ENCODE measurements around the gene CHP1. TPM values are rescaled to one million over a fixed set of nuclear protein-coding genes. Genes with fewer than 3 reads are reported as not detected.

CHP1 gene
- total RNA-seq, 1 experiment from 2014 or later, result 97.7 TPM

GRCh38 chr15:41307679-41308078 is 76.6 kb downstream of the CHP1 start:
- no peaks in the 10 kb centered on the region for H3K79me1 ChIP-seq (ENCODE audit: insufficient read depth, low read depth, low read length, poor library complexity, severe bottlenecking)
- no peaks in the 10 kb centered on the region for H3K9me3 ChIP-seq (ENCODE audit: control insufficient read depth, low read depth, low read length)
- peaks cover 14 to 20% of the 10 kb centered on the region in 2 experiments for H3K4me1 Mint-ChIP-seq
- H3K23ac ChIP-seq (ENCODE audit: insufficient read length, low read depth, low read length), result no peak overlapping the region
- H3K4me1 ChIP-seq (ENCODE audit: insufficient read depth, low read length), result no peaks in the 10 kb centered on the region
- H2BK20ac ChIP-seq (ENCODE audit: low read depth, low read length, poor library complexity, severe bottlenecking), result no peak overlapping the region
- no peak overlapping the region for H2AFZ ChIP-seq (ENCODE audit: low read length)
- no peak overlapping the region for H3K9ac ChIP-seq (ENCODE audit: extremely low read depth, insufficient read length, low read length)
- H3K23me2 ChIP-seq (ENCODE audit: insufficient read length, low read depth, low read length, poor library complexity, severe bottlenecking), result no peaks in the 10 kb centered on the region
- H4K91ac ChIP-seq (ENCODE audit: insufficient read length, low read depth, low read length), result no peak overlapping the region
- no peak for DNase-seq
- no peak overlapping the region for H3K27ac ChIP-seq (ENCODE audit: insufficient read length, low read depth, low read length)
- no peaks in the 10 kb centered on the region for H3K9me3 Mint-ChIP-seq
- no peak overlapping the region for H3K4ac ChIP-seq (ENCODE audit: low read depth, low read length)
- no peak overlapping the region for H4K5ac ChIP-seq (ENCODE audit: insufficient read length, low read depth, low read length)
- no peak overlapping the region for H4K8ac ChIP-seq (replicated peaks; ENCODE audit: insufficient read length, low read depth, low read length)
- H3K36me3 Mint-ChIP-seq (ENCODE audit: insufficient read depth in 1 of 3, low read depth in 3 of 3), result peaks cover 3 to 28% (median 11%) of the 10 kb centered on the region in 3 experiments; a peak in 6 of 7 replicates
- H3K27me3 Mint-ChIP-seq (ENCODE audit: low read depth), result no peaks in the 10 kb centered on the region; the same call in 1 of the 2 replicates
- no peak overlapping the region for H3K4me3 Mint-ChIP-seq
- H4K20me1 ChIP-seq (ENCODE audit: control insufficient read depth, insufficient read depth, insufficient read length), result no peaks in the 10 kb centered on the region
- H3K27me3 ChIP-seq (ENCODE audit: insufficient read depth, low read length), result no peaks in the 10 kb centered on the region
- H3T11ph ChIP-seq (ENCODE audit: low read length), result no peak overlapping the region
- H3K4me2 ChIP-seq (ENCODE audit: insufficient read depth, insufficient read length, low read length), result no peak overlapping the region
- no peak overlapping the region; a peak in 1 of 7 replicates for H3K27ac Mint-ChIP-seq
- H2BK15ac ChIP-seq (ENCODE audit: low read depth, low read length), result no peak overlapping the region
- H3K18ac ChIP-seq (ENCODE audit: insufficient read length, low read depth, low read length), result no peak overlapping the region
- no CpG with 5 or more reads among the region's 5 CpGs for WGBS (ENCODE audit: extremely low coverage, insufficient read length, low lambda C conversion rate)
- no peak overlapping the region for H3K56ac ChIP-seq (ENCODE audit: insufficient read length, low read depth, low read length)
- H2BK120ac ChIP-seq (ENCODE audit: low read depth, low read length, poor library complexity, severe bottlenecking), result no peak overlapping the region
- no peak overlapping the region for H2AK5ac ChIP-seq (ENCODE audit: insufficient read length, low read length)
- TF ChIP-seq, protein P1, sequence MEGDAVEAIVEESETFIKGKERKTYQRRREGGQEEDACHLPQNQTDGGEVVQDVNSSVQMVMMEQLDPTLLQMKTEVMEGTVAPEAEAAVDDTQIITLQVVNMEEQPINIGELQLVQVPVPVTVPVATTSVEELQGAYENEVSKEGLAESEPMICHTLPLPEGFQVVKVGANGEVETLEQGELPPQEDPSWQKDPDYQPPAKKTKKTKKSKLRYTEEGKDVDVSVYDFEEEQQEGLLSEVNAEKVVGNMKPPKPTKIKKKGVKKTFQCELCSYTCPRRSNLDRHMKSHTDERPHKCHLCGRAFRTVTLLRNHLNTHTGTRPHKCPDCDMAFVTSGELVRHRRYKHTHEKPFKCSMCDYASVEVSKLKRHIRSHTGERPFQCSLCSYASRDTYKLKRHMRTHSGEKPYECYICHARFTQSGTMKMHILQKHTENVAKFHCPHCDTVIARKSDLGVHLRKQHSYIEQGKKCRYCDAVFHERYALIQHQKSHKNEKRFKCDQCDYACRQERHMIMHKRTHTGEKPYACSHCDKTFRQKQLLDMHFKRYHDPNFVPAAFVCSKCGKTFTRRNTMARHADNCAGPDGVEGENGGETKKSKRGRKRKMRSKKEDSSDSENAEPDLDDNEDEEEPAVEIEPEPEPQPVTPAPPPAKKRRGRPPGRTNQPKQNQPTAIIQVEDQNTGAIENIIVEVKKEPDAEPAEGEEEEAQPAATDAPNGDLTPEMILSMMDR (conservative IDR thresholded peaks at IDR 0.05), result no peak
- no peaks in the 10 kb centered on the region for H3K79me2 ChIP-seq (ENCODE audit: insufficient read depth, low read length)
- no peak overlapping the region for H2BK12ac ChIP-seq (ENCODE audit: insufficient read length, low read depth, low read length)
- H2BK5ac ChIP-seq (ENCODE audit: insufficient read length, low read length), result no peak overlapping the region
- no peak overlapping the region for H3K14ac ChIP-seq (ENCODE audit: insufficient read depth, low read length)
